ENCODE data around the gene IL16. TPM values are rescaled to one million over a fixed set of nuclear protein-coding genes. Genes with fewer than 3 reads are reported as not detected.

The IL16 gene
- total RNA-seq, 1 experiment from 2014 or later, result 1.8 TPM

DNA sequence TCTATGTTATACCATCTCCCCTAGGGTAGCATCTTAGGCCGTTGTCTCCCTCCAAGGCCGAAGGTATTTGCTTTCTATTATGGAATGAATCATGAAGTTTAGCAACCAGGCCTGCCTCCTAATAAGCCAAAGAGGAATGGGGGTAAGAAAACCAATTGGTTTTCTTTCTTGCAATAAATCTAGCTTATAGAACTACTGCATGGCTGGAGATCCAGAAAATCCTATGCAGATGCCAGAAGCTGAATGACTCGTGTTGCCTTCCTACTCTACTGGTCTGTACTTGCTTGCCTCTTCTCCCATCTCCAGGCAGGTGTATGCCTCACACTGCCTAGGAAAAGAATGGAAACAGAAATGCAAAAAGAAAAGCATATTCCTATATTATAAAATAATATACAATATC lies 31.1 kb upstream of the IL16 start:
- H3K27me3 ChIP-seq (replicated peaks; ENCODE audit: insufficient read depth, low read depth, low read length, poor library complexity), result peaks cover 3% of the 10 kb centered on the region
- DNase-seq (ENCODE audit: low spot score), result no peak
- H3K4me1 ChIP-seq (ENCODE audit: insufficient read depth, low read length, poor library complexity, severe bottlenecking), result no peaks in the 10 kb centered on the region
- H3K4me3 ChIP-seq (ENCODE audit: low read depth, low read length, poor library complexity, severe bottlenecking), result no peak overlapping the region
- no peaks in the 10 kb centered on the region for H3K9me3 ChIP-seq (ENCODE audit: low read depth, low read length, poor library complexity, severe bottlenecking)
- BruUV-seq (replicated peaks), result no TSS peak
- TF ChIP-seq, protein P1, sequence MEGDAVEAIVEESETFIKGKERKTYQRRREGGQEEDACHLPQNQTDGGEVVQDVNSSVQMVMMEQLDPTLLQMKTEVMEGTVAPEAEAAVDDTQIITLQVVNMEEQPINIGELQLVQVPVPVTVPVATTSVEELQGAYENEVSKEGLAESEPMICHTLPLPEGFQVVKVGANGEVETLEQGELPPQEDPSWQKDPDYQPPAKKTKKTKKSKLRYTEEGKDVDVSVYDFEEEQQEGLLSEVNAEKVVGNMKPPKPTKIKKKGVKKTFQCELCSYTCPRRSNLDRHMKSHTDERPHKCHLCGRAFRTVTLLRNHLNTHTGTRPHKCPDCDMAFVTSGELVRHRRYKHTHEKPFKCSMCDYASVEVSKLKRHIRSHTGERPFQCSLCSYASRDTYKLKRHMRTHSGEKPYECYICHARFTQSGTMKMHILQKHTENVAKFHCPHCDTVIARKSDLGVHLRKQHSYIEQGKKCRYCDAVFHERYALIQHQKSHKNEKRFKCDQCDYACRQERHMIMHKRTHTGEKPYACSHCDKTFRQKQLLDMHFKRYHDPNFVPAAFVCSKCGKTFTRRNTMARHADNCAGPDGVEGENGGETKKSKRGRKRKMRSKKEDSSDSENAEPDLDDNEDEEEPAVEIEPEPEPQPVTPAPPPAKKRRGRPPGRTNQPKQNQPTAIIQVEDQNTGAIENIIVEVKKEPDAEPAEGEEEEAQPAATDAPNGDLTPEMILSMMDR (conservative IDR thresholded peaks at IDR 0.05; ENCODE audit: low read depth, low read length), result no peak
- no peak for TF ChIP-seq EZH2 (IDR thresholded peaks at IDR 0.05; ENCODE audit: borderline replicate concordance, low read depth, low read length, poor library complexity, severe bottlenecking)
- ChIA-PET POLR2A (ENCODE audit: low non-redundant PET) (no interaction called here), CTCF (no interaction called here)
- no peak overlapping the region for H3K27ac ChIP-seq (ENCODE audit: low read depth, low read length, poor library complexity, severe bottlenecking)
- intact Hi-C loops (cut with micrococcal nuclease; ENCODE audit: unreplicated experiment), result no loop called here
- H3K36me3 ChIP-seq (ENCODE audit: insufficient read depth, low read length, poor library complexity, severe bottlenecking), result no peaks in the 10 kb centered on the region

DNA sequence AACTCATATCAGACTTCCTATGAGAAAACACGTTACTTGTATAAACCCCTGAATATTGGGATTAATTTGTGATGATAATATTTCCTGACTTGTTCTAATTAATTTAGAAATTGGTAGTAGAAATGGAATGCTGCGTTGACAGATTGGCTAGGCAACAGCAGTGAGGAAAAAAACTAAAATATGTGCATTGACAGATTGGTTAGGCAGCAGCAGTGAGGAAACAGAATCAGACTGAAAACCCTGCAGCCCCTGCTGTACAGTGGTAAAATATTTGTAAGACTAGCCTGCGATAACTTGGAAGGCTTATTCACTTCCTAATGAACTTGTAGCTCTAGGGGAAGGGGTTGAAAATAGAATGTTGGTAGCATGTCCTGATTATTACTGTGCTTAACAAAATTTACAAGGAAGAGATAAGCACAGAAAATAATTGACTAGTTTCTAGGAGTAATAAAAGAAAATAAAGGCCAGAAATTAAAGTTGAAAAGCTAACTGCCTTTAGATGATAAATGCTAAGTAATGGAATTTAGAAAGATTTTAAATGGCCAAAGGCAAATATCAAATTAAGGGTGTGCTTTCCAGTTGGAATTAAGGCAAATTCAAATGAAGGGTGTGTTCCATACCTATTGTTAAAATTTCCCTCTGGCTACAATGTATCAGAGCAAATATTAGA lies 29.9 kb upstream of the IL16 start:
- ChIA-PET POLR2A (ENCODE audit: low non-redundant PET) (no interaction called here), CTCF (no interaction called here)
- DNase-seq (ENCODE audit: low spot score), result no peak
- BruUV-seq (replicated peaks), result no TSS peak
- peaks cover 8% of the 10 kb centered on the region for H3K27me3 ChIP-seq (replicated peaks; ENCODE audit: insufficient read depth, low read depth, low read length, poor library complexity)
- no peak overlapping the region for H3K27ac ChIP-seq (ENCODE audit: low read depth, low read length, poor library complexity, severe bottlenecking)
- H3K4me1 ChIP-seq (ENCODE audit: insufficient read depth, low read length, poor library complexity, severe bottlenecking), result no peaks in the 10 kb centered on the region
- no peaks in the 10 kb centered on the region for H3K36me3 ChIP-seq (ENCODE audit: insufficient read depth, low read length, poor library complexity, severe bottlenecking)
- intact Hi-C loops (cut with micrococcal nuclease; ENCODE audit: unreplicated experiment), result no loop called here
- TF ChIP-seq, protein P1 (conservative IDR thresholded peaks at IDR 0.05; ENCODE audit: low read depth, low read length), result no peak
- no peak for TF ChIP-seq EZH2 (IDR thresholded peaks at IDR 0.05; ENCODE audit: borderline replicate concordance, low read depth, low read length, poor library complexity, severe bottlenecking)
- H3K9me3 ChIP-seq (ENCODE audit: low read depth, low read length, poor library complexity, severe bottlenecking), result no peaks in the 10 kb centered on the region
- no peak overlapping the region for H3K4me3 ChIP-seq (ENCODE audit: low read depth, low read length, poor library complexity, severe bottlenecking)

DNA sequence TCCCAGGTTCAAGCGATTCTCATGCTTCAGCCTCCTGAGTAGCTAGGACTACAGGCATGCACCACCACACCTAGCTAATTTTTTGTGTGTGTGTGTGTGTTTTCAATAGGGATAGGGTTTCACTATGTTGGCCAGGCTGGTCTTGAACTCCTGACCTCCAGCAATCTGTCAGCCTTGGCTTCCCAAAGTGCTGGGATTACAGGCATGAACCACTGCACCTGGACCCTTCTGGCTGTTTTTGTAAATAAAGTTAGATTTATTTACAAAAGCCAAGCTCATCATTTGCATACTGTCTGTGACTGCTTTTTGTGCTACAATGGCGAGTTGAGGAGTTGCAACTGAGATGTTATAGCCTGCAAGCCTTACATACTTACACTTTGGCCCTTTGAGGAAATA lies 28.6 kb upstream of the IL16 start:
- Histone ChIP-seq H3K4me3 (ENCODE audit: low read depth, low read length, poor library complexity, severe bottlenecking) (no peak overlapping the region), H3K36me3 (ENCODE audit: insufficient read depth, low read length, poor library complexity, severe bottlenecking) (no peaks in the 10 kb centered on the region), H3K27me3 (replicated peaks; ENCODE audit: insufficient read depth, low read depth, low read length, poor library complexity) (peaks cover 12% of the 10 kb centered on the region), H3K4me1 (ENCODE audit: insufficient read depth, low read length, poor library complexity, severe bottlenecking) (no peaks in the 10 kb centered on the region), H3K27ac (ENCODE audit: low read depth, low read length, poor library complexity, severe bottlenecking) (no peak overlapping the region), H3K9me3 (ENCODE audit: low read depth, low read length, poor library complexity, severe bottlenecking) (no peaks in the 10 kb centered on the region)
- no peak for DNase-seq (ENCODE audit: low spot score)
- intact Hi-C loops (cut with micrococcal nuclease; ENCODE audit: unreplicated experiment), result no loop called here
- CTCF ChIA-PET, result no interaction called here
- no TSS peak for BruUV-seq (replicated peaks)
- TF ChIP-seq, protein P1 (conservative IDR thresholded peaks at IDR 0.05; ENCODE audit: low read depth, low read length), result no peak
- TF ChIP-seq EZH2 (IDR thresholded peaks at IDR 0.05; ENCODE audit: borderline replicate concordance, low read depth, low read length, poor library complexity, severe bottlenecking), result no peak
- POLR2A ChIA-PET (ENCODE audit: low non-redundant PET), result no interaction called here
